Fibroblast of lung (primary cell): ENCODE data around the gene RFC4. TPM values are rescaled to one million over a fixed set of nuclear protein-coding genes. Genes with fewer than 3 reads are reported as not detected.

Source experiments
- DNase-seq, 2 donors: peaks; one replicate each; pipeline versions ENCODE4 v3.0.0 to v3.0.0-alpha.2; 2010; ENCODE audit warnings: low read depth in 2 of 2
- H2AFZ ChIP-seq: 2 replicates; pipeline ENCODE4 v1.5.1; 2012; ENCODE audit warnings: low read length, control low read depth, inconsistent platforms
- H3K27ac ChIP-seq: 2 replicates; pipeline ENCODE4 v1.5.1; 2011; ENCODE audit warnings: low read length, control low read depth; ENCODE audit not compliant: insufficient read depth
- H3K27me3 ChIP-seq: 2 replicates; pipeline ENCODE4 v1.5.1; 2011; ENCODE audit warnings: mild to moderate bottlenecking, low read length; ENCODE audit not compliant: control insufficient read depth, insufficient read depth
- H3K36me3 ChIP-seq: 2 replicates; pipeline ENCODE4 v1.5.1; 2011; ENCODE audit warnings: low read length; ENCODE audit not compliant: control insufficient read depth, insufficient read depth
- H3K4me1 ChIP-seq: 2 replicates; pipeline ENCODE4 v1.5.1; 2011; ENCODE audit warnings: low read length; ENCODE audit not compliant: control insufficient read depth, insufficient read depth; ENCODE audit errors: extremely low read depth
- H3K4me2 ChIP-seq: 2 replicates; pipeline ENCODE4 v1.5.1; 2011; ENCODE audit warnings: low read length, control low read depth; ENCODE audit not compliant: insufficient read depth; ENCODE audit errors: extremely low read depth
- H3K4me3 ChIP-seq, 4 experiments: fragments of 200-600 bp in 1 of 4; sonication (generic) in 1 of 4; replicated peaks in 1 of 4; 2 replicates each; pipeline ENCODE4 v1.5.1; 2011 to 2016; ENCODE audit warnings: low read length in 4 of 4, low read depth in 3 of 4, mild to moderate bottlenecking in 3 of 4, control low read depth in 2 of 4, inconsistent platforms in 1 of 4, mixed read lengths in 1 of 4; ENCODE audit not compliant: insufficient read depth in 1 of 4; ENCODE audit errors: control extremely low read depth in 1 of 4
- H3K79me2 ChIP-seq: 2 replicates; pipeline ENCODE4 v1.5.1; 2012; ENCODE audit warnings: mild to moderate bottlenecking, low read length, inconsistent platforms; ENCODE audit not compliant: control insufficient read depth, insufficient read depth
- H3K9ac ChIP-seq: 2 replicates; pipeline ENCODE4 v1.5.1; 2011; ENCODE audit warnings: mild to moderate bottlenecking, low read length, control low read depth; ENCODE audit not compliant: insufficient read depth
- H3K9me3 ChIP-seq: 2 replicates; pipeline ENCODE4 v1.5.1; 2012; ENCODE audit warnings: low read depth, low read length; ENCODE audit not compliant: control insufficient read depth, insufficient read depth
- H4K20me1 ChIP-seq: 2 replicates; pipeline ENCODE4 v1.5.1; 2011; ENCODE audit warnings: low read length; ENCODE audit not compliant: control insufficient read depth, insufficient read depth; ENCODE audit errors: extremely low read depth
- EZH2 ChIP-seq: IDR thresholded peaks from 2 replicates; pipeline ENCODE4 v1.5.1; 2012; ENCODE audit warnings: low read length, control low read depth, mild to moderate bottlenecking; ENCODE audit errors: missing control alignments
- polyA plus RNA-seq, 2 donors: library from polyadenylated mRNA; depleted of rRNA in 1 of 2; stranded (reverse) in 1 of 2; unstranded in 1 of 2; fragments of >200 nt; gene quantifications; 2 replicates each; pipeline ENCODE4 v1.2.1, GENCODE V29; 2011 to 2012; ENCODE audit warnings: missing spikeins in 1 of 2
- total RNA-seq: library from RNA; depleted of rRNA; stranded (reverse); fragments of >200 nt; gene quantifications from 2 replicates; pipeline ENCODE4 v1.2.1, GENCODE V29; 2014
- TF ChIP-seq, protein P1 (sequence below), 2 donors: IDR thresholded peaks in 1 of 2; conservative IDR thresholded peaks in 1 of 2; 1 replicate in 1 of 2; 2 replicates in 1 of 2; pipeline ENCODE4 v1.5.1; 2011 to 2012; ENCODE audit warnings: low read length in 2 of 2, control low read depth in 1 of 2, inconsistent platforms in 1 of 2, low read depth in 1 of 2, mild to moderate bottlenecking in 1 of 2

Gene RFC4
- total and polyA plus RNA-seq, 2 donors (not counting 1 experiment from before 2014, with no cell fraction given), result 15.0 to 16.8 TPM

DNA sequence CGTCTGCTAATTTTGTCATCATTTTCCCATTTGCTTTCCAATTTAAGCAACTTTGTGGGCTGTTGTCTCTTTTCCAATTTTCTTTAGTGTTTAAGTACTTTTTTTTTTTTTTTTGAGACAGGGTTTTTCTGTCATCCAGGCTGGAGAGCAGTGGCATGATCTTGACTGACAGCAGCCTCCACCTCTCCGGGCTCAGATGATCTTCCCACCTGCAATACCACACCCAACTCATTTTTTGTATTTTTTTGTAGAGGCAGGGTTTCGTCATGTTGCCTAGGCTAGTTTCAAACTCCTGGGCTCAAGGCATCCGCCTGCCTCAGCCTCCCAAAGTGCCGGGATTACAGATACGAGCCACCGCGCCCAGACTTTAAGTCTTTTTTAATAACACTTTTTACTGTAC lies 49.1 kb downstream of the RFC4 start:
- TF ChIP-seq, protein P1, sequence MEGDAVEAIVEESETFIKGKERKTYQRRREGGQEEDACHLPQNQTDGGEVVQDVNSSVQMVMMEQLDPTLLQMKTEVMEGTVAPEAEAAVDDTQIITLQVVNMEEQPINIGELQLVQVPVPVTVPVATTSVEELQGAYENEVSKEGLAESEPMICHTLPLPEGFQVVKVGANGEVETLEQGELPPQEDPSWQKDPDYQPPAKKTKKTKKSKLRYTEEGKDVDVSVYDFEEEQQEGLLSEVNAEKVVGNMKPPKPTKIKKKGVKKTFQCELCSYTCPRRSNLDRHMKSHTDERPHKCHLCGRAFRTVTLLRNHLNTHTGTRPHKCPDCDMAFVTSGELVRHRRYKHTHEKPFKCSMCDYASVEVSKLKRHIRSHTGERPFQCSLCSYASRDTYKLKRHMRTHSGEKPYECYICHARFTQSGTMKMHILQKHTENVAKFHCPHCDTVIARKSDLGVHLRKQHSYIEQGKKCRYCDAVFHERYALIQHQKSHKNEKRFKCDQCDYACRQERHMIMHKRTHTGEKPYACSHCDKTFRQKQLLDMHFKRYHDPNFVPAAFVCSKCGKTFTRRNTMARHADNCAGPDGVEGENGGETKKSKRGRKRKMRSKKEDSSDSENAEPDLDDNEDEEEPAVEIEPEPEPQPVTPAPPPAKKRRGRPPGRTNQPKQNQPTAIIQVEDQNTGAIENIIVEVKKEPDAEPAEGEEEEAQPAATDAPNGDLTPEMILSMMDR (conservative IDR thresholded peaks at IDR 0.05 in 1 of 2, IDR thresholded peaks at IDR 0.05 in 1 of 2; ENCODE audit: low read depth in 1 of 2, low read length in 2 of 2), result no peak
- TF ChIP-seq EZH2, result no peak
- no peak overlapping the region for H3K9ac ChIP-seq
- no peaks in the 10 kb centered on the region for H3K9me3 ChIP-seq
- no peak overlapping the region for H3K4me3 ChIP-seq
- H3K36me3 ChIP-seq, result no peaks in the 10 kb centered on the region
- H3K27ac ChIP-seq, result no peak overlapping the region
- H3K4me2 ChIP-seq, result no peak overlapping the region
- no peaks in the 10 kb centered on the region for H3K4me1 ChIP-seq
- no peaks in the 10 kb centered on the region for H3K79me2 ChIP-seq
- DNase-seq, result no peak
- H2AFZ ChIP-seq, result no peak overlapping the region
- no peaks in the 10 kb centered on the region for H4K20me1 ChIP-seq
- H3K27me3 ChIP-seq, result no peaks in the 10 kb centered on the region

DNA sequence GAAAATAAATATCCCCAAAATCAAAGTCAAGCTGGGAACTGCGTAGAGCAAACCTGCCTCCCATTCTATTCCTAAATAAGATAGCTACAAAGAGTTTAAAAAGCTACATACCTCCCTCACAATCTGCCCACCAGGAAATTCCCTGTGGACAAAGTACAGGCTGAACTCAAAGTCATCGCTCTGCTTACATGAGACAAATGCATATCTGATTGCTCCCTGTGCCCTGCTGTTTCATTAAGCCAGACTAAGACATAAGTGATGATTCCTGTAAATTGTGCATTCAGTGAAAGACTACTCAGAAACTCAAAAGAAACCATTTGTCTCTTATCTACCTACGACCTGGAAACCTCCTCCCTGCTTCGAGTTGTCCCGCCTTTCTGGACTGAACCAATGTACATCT lies 51.4 kb downstream of the RFC4 start:
- Histone ChIP-seq H3K4me2 (no peak overlapping the region), H3K36me3 (no peaks in the 10 kb centered on the region), H3K27me3 (no peaks in the 10 kb centered on the region), H3K79me2 (no peaks in the 10 kb centered on the region), H3K9ac (no peak overlapping the region), H4K20me1 (no peaks in the 10 kb centered on the region), H3K4me3 (no peak overlapping the region), H3K9me3 (no peaks in the 10 kb centered on the region), H2AFZ (no peak overlapping the region), H3K27ac (no peak overlapping the region), H3K4me1 (no peaks in the 10 kb centered on the region)
- TF ChIP-seq, protein P1 (conservative IDR thresholded peaks at IDR 0.05 in 1 of 2, IDR thresholded peaks at IDR 0.05 in 1 of 2; ENCODE audit: low read depth in 1 of 2, low read length in 2 of 2), result no peak
- DNase-seq, result no peak

DNA sequence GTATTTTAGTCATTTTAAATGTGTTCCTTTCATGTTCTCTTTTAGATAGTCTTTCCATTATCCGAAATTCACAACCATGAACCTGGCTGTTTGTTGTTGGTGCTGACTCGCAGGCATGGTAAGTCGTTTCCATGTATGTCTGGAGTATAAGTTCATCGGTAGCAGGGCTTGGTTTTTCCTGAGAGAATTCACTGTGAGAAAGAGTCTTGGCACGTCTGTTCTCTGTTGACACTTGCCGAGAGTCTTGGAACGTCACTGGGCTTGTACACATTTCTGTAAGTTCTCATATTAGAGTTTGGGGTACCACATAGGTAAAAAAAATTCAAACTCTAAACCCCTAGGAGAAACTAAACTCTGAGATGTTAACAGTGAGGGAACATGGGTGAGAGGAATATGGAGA lies 52.3 kb downstream of the RFC4 start:
- Histone ChIP-seq H3K4me3 (no peak overlapping the region), H3K4me1 (no peaks in the 10 kb centered on the region), H3K27me3 (no peaks in the 10 kb centered on the region), H3K9me3 (no peaks in the 10 kb centered on the region), H3K9ac (no peak overlapping the region), H3K36me3 (no peaks in the 10 kb centered on the region), H3K27ac (no peak overlapping the region), H3K4me2 (no peak overlapping the region), H2AFZ (no peak overlapping the region), H4K20me1 (no peaks in the 10 kb centered on the region), H3K79me2 (no peaks in the 10 kb centered on the region)
- DNase-seq, result no peak
- TF ChIP-seq, protein P1 (conservative IDR thresholded peaks at IDR 0.05 in 1 of 2, IDR thresholded peaks at IDR 0.05 in 1 of 2; ENCODE audit: low read depth in 1 of 2, low read length in 2 of 2), result no peak
- no peak for TF ChIP-seq EZH2
